ENCODE results near the gene PRKG1. TPM values are rescaled to one million over a fixed set of nuclear protein-coding genes. Genes with fewer than 3 reads are reported as not detected.

The PRKG1 gene
- total RNA-seq, 1 donor from 2014 or later: 0.17 TPM

GRCh38 chr10:51918440-51918839 is 844.2 kb downstream of the PRKG1 start:
- TF ChIP-seq CTCF (conservative IDR thresholded peaks at IDR 0.05; ENCODE audit: low read depth, low read length): no peak
- no peak overlapping the region for H3K4me3 ChIP-seq (ENCODE audit: low read depth, low read length)
- DNase-seq (ENCODE audit: low read depth): no peak

DNA sequence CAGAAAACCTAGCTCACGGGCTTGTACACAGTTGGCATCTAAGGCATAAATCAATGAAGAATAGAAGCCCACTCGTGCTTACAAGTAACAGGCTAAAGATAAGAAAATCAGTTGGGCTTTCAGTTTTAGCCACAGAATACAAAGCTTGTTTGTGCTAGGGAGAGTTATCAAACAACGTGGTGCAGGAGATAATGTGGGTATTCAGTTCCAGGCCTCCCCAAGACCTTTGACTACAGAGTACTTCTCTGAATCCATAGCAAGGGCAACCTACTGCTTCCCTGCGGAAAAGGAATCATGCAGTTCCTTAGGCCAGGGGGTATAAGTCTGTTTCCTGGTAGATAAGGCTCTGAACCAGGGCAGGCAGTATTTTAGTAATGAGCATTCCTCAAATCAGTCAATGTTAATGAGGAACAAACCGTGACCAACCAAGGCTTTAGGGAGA is 844.6 kb downstream of the PRKG1 start:
- no peak for TF ChIP-seq CTCF (conservative IDR thresholded peaks at IDR 0.05; ENCODE audit: low read depth, low read length)
- no peak for DNase-seq (ENCODE audit: low read depth)
- H3K4me3 ChIP-seq (ENCODE audit: low read depth, low read length): no peak overlapping the region

- no peak for DNase-seq (ENCODE audit: low read depth)
- no peak for TF ChIP-seq CTCF (conservative IDR thresholded peaks at IDR 0.05; ENCODE audit: low read depth, low read length)
- H3K4me3 ChIP-seq (ENCODE audit: low read depth, low read length): no peak overlapping the region
Measured at GRCh38 chr10:51920672-51921071, 846.4 kb downstream of the PRKG1 start.

DNA sequence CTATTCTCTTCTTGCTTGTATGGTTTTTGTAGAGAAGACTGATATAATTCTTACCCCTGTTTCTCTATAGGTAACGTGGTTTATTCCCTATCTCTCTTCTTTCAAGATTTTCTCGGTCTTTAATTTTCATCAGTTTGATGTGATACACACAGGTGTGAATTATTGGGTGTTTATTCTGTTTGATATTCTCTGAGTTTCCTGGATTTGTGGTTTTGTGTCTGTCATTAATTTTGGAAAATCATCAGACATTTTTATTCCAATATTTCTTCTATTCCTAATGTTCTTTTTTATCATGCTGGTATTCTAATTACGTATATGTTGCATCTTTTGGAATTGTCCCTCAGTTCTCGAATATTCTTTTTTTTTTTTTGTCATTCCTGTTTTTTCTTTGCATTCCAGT is 850.1 kb downstream of the PRKG1 start:
- no peak for DNase-seq (ENCODE audit: low read depth)
- TF ChIP-seq CTCF (conservative IDR thresholded peaks at IDR 0.05; ENCODE audit: low read depth, low read length): no peak
- no peak overlapping the region for H3K4me3 ChIP-seq (ENCODE audit: low read depth, low read length)

GRCh38 chr10:51926337-51926736 is 852.0 kb downstream of the PRKG1 start:
- DNase-seq (ENCODE audit: low read depth): no peak
- no peak overlapping the region for H3K4me3 ChIP-seq (ENCODE audit: low read depth, low read length)
- TF ChIP-seq CTCF (conservative IDR thresholded peaks at IDR 0.05; ENCODE audit: low read depth, low read length): no peak

DNA sequence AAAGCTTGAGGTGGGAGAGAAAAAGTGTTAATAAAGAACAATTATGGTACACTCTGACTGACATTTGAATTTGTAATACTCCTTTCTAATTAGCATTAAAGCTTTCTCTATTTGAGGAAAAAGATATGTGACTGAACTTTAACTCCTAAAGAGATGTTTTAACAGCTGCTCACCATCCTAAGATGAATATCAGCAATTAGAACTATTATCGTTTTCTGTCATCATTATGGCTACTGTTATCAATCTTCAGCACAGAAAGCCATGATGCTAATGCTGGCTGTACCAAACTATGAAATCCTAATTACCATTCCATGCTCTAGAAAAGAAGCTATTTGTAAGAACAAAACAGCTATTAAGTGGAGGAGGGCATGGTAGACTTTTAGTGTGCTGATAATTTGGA is 853.9 kb downstream of the PRKG1 start:
- no peak for TF ChIP-seq CTCF (conservative IDR thresholded peaks at IDR 0.05; ENCODE audit: low read depth, low read length)
- H3K4me3 ChIP-seq (ENCODE audit: low read depth, low read length): no peak overlapping the region
- no peak for DNase-seq (ENCODE audit: low read depth)

DNA sequence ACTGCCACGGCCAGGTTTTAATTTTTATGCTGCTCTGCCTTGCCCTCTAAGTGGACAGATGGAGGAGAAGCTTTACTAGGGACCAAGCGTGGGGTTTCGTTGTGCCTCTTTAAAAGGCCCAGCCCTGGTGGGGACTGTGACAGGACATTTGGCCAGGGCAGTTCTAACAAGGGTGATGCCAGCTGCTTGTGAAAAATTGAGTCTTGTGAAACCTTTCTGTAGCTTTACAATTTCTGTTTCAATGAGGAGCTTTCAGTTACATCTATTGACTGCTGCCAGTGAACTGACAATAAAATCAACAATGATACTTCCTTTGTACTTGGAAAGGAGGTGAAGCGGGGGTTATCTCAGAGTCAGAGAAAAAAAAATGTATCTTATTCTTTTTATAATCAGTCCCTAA is 858.2 kb downstream of the PRKG1 start:
- DNase-seq (ENCODE audit: low read depth): no peak
- no peak overlapping the region for H3K4me3 ChIP-seq (ENCODE audit: low read depth, low read length)

More for the DNA sequence above, 858.2 kb downstream of the PRKG1 start:
- no peak for TF ChIP-seq CTCF (conservative IDR thresholded peaks at IDR 0.05; ENCODE audit: low read depth, low read length)

Measured in epithelial cell of proximal tubule (primary cell).